ENCODE measurements around the gene HBP1.
A peak's percentile ranks its signal among the peaks of the same experiment; 100 is the strongest.
"Not testable (repeated sequence)": the region's sequence is repeated elsewhere in the genome, so short reads cannot be mapped to it uniquely, and the experiment has no call there.

HBP1 gene

GRCh38 chr7:107168233-107169119 is at the start of gene HBP1:
HBP1 (plus strand) TSS chr7:107169003; CDS start chr7:107179894, 10,891 bp downstream.
- DNase-seq: peak; percentile 81 to 100 (median 99)

- DNase-seq: no peak
Measured at GRCh38 chr7:107119376-107120105, 49.3 kb upstream of the HBP1 start.

GRCh38 chr7:107122486-107122911 is 46.3 kb upstream of the HBP1 start:
- DNase-seq: no peak

GRCh38 chr7:107123392-107123791 is 45.4 kb upstream of the HBP1 start:
- DNase-seq: no peak

GRCh38 chr7:107125475-107125874 is 43.3 kb upstream of the HBP1 start:
- no peak for DNase-seq

GRCh38 chr7:107128217-107128616 is 40.6 kb upstream of the HBP1 start:
- DNase-seq: no peak

- no peak for DNase-seq
Measured at GRCh38 chr7:107128748-107129147, 40.1 kb upstream of the HBP1 start.

- no peak for DNase-seq
Measured at GRCh38 chr7:107130487-107131220, 38.1 kb upstream of the HBP1 start.

GRCh38 chr7:107133396-107133795 is 35.4 kb upstream of the HBP1 start:
- DNase-seq: peak in 1 of 14 donors; percentile 23

- DNase-seq: peak in 1 of 14 donors; percentile 63
Measured at GRCh38 chr7:107138696-107139420, 29.9 kb upstream of the HBP1 start.

- DNase-seq: not testable (repeated sequence)
Measured at GRCh38 chr7:107143875-107144274, 24.9 kb upstream of the HBP1 start.

GRCh38 chr7:107145067-107145838 is 23.6 kb upstream of the HBP1 start:
- DNase-seq: no peak

- peak in 5 of 14 donors; percentile 3 to 21 (median 3) for DNase-seq
Measured at GRCh38 chr7:107147464-107148393, 21.1 kb upstream of the HBP1 start.

- no peak for DNase-seq
Measured at GRCh38 chr7:107148721-107149120, 20.1 kb upstream of the HBP1 start.

GRCh38 chr7:107149863-107150262 is 18.9 kb upstream of the HBP1 start:
- DNase-seq: no peak

- peak in 7 of 14 donors; percentile 5 to 43 (median 17) for DNase-seq
Measured at GRCh38 chr7:107150375-107151073, 18.3 kb upstream of the HBP1 start.

GRCh38 chr7:107151538-107151937 is 17.3 kb upstream of the HBP1 start:
- no peak for DNase-seq

GRCh38 chr7:107152011-107152410 is 16.8 kb upstream of the HBP1 start:
- no peak for DNase-seq

GRCh38 chr7:107154826-107155225 is 14.0 kb upstream of the HBP1 start:
- DNase-seq: no peak
